Astrocyte (in vitro differentiated cells and primary cell): Measurements from ENCODE around the gene MYOF. TPM values are rescaled to one million over a fixed set of nuclear protein-coding genes. Genes with fewer than 3 reads are reported as not detected.

Experiments
- DNase-seq: peaks from one replicate; pipeline ENCODE4 v3.0.0-alpha.2; 2010; ENCODE audit warnings: low read depth
- FAIRE-seq: peaks from 2 replicates; lab custom pipeline; 2011; peaks lifted over from hg19 to GRCh38; lab: Jason Lieb, UNC
- H2AFZ ChIP-seq: 2 replicates; pipeline ENCODE4 v1.6.0; 2012; ENCODE audit warnings: low read depth, low read length, inconsistent platforms
- H3K27ac ChIP-seq: 2 replicates; pipeline ENCODE4 v1.5.1; 2011; ENCODE audit warnings: low read depth, low read length, inconsistent platforms
- H3K27me3 ChIP-seq: 2 replicates; pipeline ENCODE4 v1.6.0; 2011; ENCODE audit warnings: low read length, inconsistent platforms; ENCODE audit not compliant: insufficient read depth
- H3K36me3 ChIP-seq: 2 replicates; pipeline ENCODE4 v1.5.1; 2011; ENCODE audit warnings: low read length, inconsistent platforms; ENCODE audit not compliant: insufficient read depth
- H3K4me1 ChIP-seq: 2 replicates; pipeline ENCODE4 v1.5.1; 2011; ENCODE audit warnings: low read length, inconsistent platforms; ENCODE audit not compliant: insufficient read depth
- H3K4me2 ChIP-seq: 2 replicates; pipeline ENCODE4 v1.6.0; 2012; ENCODE audit warnings: low read length, inconsistent platforms
- H3K4me3 ChIP-seq: 2 replicates; pipeline ENCODE4 v1.5.1; 2011; ENCODE audit warnings: low read depth, mild to moderate bottlenecking, low read length, inconsistent platforms; ENCODE audit not compliant: insufficient read depth
- H3K79me2 ChIP-seq: 2 replicates; pipeline ENCODE4 v1.6.0; 2012; ENCODE audit warnings: mild to moderate bottlenecking, low read length, inconsistent platforms; ENCODE audit not compliant: insufficient read depth
- H3K9ac ChIP-seq: 2 replicates; pipeline ENCODE4 v1.6.0; 2012; ENCODE audit warnings: mild to moderate bottlenecking, low read length, inconsistent platforms
- H3K9me3 ChIP-seq: 2 replicates; pipeline ENCODE4 v1.5.1; 2012; ENCODE audit warnings: low read depth, mild to moderate bottlenecking, low read length, inconsistent platforms; ENCODE audit not compliant: insufficient read depth
- H4K20me1 ChIP-seq: 2 replicates; pipeline ENCODE4 v1.6.0; 2012; ENCODE audit warnings: low read length, inconsistent platforms; ENCODE audit not compliant: insufficient read depth
- H3K27ac Mint-ChIP-seq: one replicate; pipeline ENCODE4 v1.8.0; 2021; ENCODE audit warnings: mild to moderate bottlenecking, mixed read lengths; ENCODE audit not compliant: unreplicated experiment
- H3K27me3 Mint-ChIP-seq: one replicate; pipeline ENCODE4 v1.8.0; 2021; ENCODE audit warnings: low read depth, mixed read lengths; ENCODE audit not compliant: unreplicated experiment
- H3K36me3 Mint-ChIP-seq: one replicate; pipeline ENCODE4 v1.8.0; 2021; ENCODE audit warnings: low read depth, mixed read lengths; ENCODE audit not compliant: unreplicated experiment
- H3K4me1 Mint-ChIP-seq: one replicate; pipeline ENCODE4 v1.8.0; 2021; ENCODE audit warnings: low read depth, mixed read lengths; ENCODE audit not compliant: unreplicated experiment
- H3K4me3 Mint-ChIP-seq: one replicate; pipeline ENCODE4 v1.8.0; 2021; ENCODE audit warnings: mild to moderate bottlenecking, moderate library complexity, mixed read lengths; ENCODE audit not compliant: unreplicated experiment
- H3K9me3 Mint-ChIP-seq: one replicate; pipeline ENCODE4 v1.8.0; 2021; ENCODE audit warnings: mild to moderate bottlenecking, mixed read lengths; ENCODE audit not compliant: unreplicated experiment
- CTCF ChIP-seq: IDR thresholded peaks from 2 replicates; pipeline ENCODE4 v1.5.1; 2011; ENCODE audit warnings: low read depth, mild to moderate bottlenecking, inconsistent platforms, low read length, moderate library complexity; ENCODE audit not compliant: insufficient read depth
- EZH2 ChIP-seq: IDR thresholded peaks from 2 replicates; pipeline ENCODE4 v1.6.1; 2012; ENCODE audit warnings: mild to moderate bottlenecking, low read length, inconsistent platforms; ENCODE audit not compliant: insufficient read depth
- total RNA-seq: library from RNA; stranded (reverse); gene quantifications from 2 replicates; pipeline ENCODE4 v1.2.1, GENCODE V29; 2021

Gene MYOF
- total RNA-seq, 1 donor from 2014 or later, result 306 TPM

GRCh38 chr10:93376372-93377293 is 105.5 kb downstream of the MYOF start:
- Histone ChIP-seq H3K4me2 (peak overlapping the region; percentile 63), H3K27ac (peak overlapping the region; percentile 84), H3K4me1 (peaks cover 44% of the 10 kb centered on the region), H2AFZ (no peak overlapping the region), H3K27me3 (no peaks in the 10 kb centered on the region), H3K9me3 (no peaks in the 10 kb centered on the region), H3K9ac (peak overlapping the region; percentile 82), H3K4me3 (peak overlapping the region; percentile 19), H4K20me1 (no peaks in the 10 kb centered on the region), H3K36me3 (peaks cover 69% of the 10 kb centered on the region), H3K79me2 (peaks cover 13% of the 10 kb centered on the region)
- H3K36me3 Mint-ChIP-seq, result peaks cover 36% of the 10 kb centered on the region
- H3K4me1 Mint-ChIP-seq, result peaks cover 28% of the 10 kb centered on the region
- H3K4me3 Mint-ChIP-seq, result no peak overlapping the region
- TF ChIP-seq CTCF, result peak; percentile 97
- TF ChIP-seq EZH2, result no peak
- no peaks in the 10 kb centered on the region for H3K27me3 Mint-ChIP-seq
- FAIRE-seq, result peak; percentile 58
- H3K27ac Mint-ChIP-seq, result peak overlapping the region; percentile 63
- DNase-seq, result peak; percentile 83
- H3K9me3 Mint-ChIP-seq, result no peaks in the 10 kb centered on the region

GRCh38 chr10:93370961-93371360 is 111.2 kb downstream of the MYOF start:
- H3K27ac ChIP-seq, result no peak overlapping the region
- FAIRE-seq (no peak), DNase-seq (no peak)
- no peak overlapping the region for H3K27ac Mint-ChIP-seq
- H4K20me1 ChIP-seq, result peaks cover 4% of the 10 kb centered on the region
- H3K4me1 Mint-ChIP-seq, result no peaks in the 10 kb centered on the region
- no peak overlapping the region for H3K4me2 ChIP-seq
- no peak overlapping the region for H3K4me3 Mint-ChIP-seq
- no peaks in the 10 kb centered on the region for H3K4me1 ChIP-seq
- no peaks in the 10 kb centered on the region for H3K27me3 Mint-ChIP-seq
- H3K4me3 ChIP-seq, result no peak overlapping the region
- H3K79me2 ChIP-seq, result peaks cover 14% of the 10 kb centered on the region
- H2AFZ ChIP-seq, result no peak overlapping the region
- H3K36me3 ChIP-seq, result peaks cover 97% of the 10 kb centered on the region
- no peaks in the 10 kb centered on the region for H3K27me3 ChIP-seq
- no peak for TF ChIP-seq EZH2
- no peak for TF ChIP-seq CTCF
- H3K9me3 ChIP-seq, result no peaks in the 10 kb centered on the region
- no peak overlapping the region for H3K9ac ChIP-seq
- H3K9me3 Mint-ChIP-seq, result no peaks in the 10 kb centered on the region
- peaks cover 32% of the 10 kb centered on the region for H3K36me3 Mint-ChIP-seq
